Activated CD4-positive, alpha-beta T cell treated with anti-CD3 and anti-CD28 coated beads for 36 hours (primary cell): ENCODE measurements around the gene TM2D3. TPM values are rescaled to one million over a fixed set of nuclear protein-coding genes. Genes with fewer than 3 reads are reported as not detected.
"Not testable (repeated sequence)": the region's sequence is repeated elsewhere in the genome, so short reads cannot be mapped to it uniquely, and the experiment has no call there.

Experiments
- ATAC-seq: fragments of 200-7000 bp; cut with Tn5 transposase; one replicate; pipeline ENCODE4 v1.10.0; 2021; ENCODE audit warnings: mild to moderate bottlenecking, moderate library complexity
- CTCF ChIA-PET: fragments of 350-600 bp; sonication (Branson Sonifier 250); formaldehyde crosslinking; loops from one replicate; lab custom pipeline; 2021; ENCODE audit warnings: antibody characterized with exemption; lab: Charles Lee
- POLR2A ChIA-PET: fragments of 350-600 bp; sonication (Branson Sonifier 250); formaldehyde crosslinking; loops from one replicate; lab custom pipeline; 2021; ENCODE audit warnings: antibody characterized with exemption, inconsistent platforms; lab: Charles Lee
- DNase-seq: peaks from one replicate; pipeline ENCODE4 v3.0.0-alpha.2; 2020
- H3K27ac Mint-ChIP-seq: one replicate; pipeline ENCODE4 v1.8.0; 2021; ENCODE audit warnings: mixed read lengths
- H3K27me3 Mint-ChIP-seq: one replicate; pipeline ENCODE4 v1.8.0; 2021; ENCODE audit warnings: mixed read lengths
- H3K36me3 Mint-ChIP-seq: one replicate; pipeline ENCODE4 v1.8.0; 2021; ENCODE audit warnings: low read depth, mixed read lengths
- H3K4me1 Mint-ChIP-seq: one replicate; pipeline ENCODE4 v1.8.0; 2021; ENCODE audit warnings: mixed read lengths
- H3K4me3 Mint-ChIP-seq: one replicate; pipeline ENCODE4 v1.8.0; 2021; ENCODE audit warnings: mild to moderate bottlenecking, moderate library complexity, mixed read lengths
- H3K9me3 Mint-ChIP-seq: one replicate; pipeline ENCODE4 v1.8.0; 2021; ENCODE audit warnings: low read depth, mixed read lengths
- intact Hi-C, 2 experiments: fragments of 100-400 bp; cut with DNase I in 1 of 2; cut with micrococcal nuclease in 1 of 2; formaldehyde crosslinking; loops; one replicate each; pipeline versions ENCODE4 v1.14.2 to v1.15.1; 2022 to 2024; cut with DNase I, micrococcal nuclease
- total RNA-seq, 2 experiments: library from RNA; stranded (reverse); gene quantifications; one replicate each; pipeline ENCODE4 v1.2.3, GENCODE V29; 2021

The TM2D3 gene
- total RNA-seq, 2 experiments from 2014 or later, result 34.3 to 35.9 TPM

DNA sequence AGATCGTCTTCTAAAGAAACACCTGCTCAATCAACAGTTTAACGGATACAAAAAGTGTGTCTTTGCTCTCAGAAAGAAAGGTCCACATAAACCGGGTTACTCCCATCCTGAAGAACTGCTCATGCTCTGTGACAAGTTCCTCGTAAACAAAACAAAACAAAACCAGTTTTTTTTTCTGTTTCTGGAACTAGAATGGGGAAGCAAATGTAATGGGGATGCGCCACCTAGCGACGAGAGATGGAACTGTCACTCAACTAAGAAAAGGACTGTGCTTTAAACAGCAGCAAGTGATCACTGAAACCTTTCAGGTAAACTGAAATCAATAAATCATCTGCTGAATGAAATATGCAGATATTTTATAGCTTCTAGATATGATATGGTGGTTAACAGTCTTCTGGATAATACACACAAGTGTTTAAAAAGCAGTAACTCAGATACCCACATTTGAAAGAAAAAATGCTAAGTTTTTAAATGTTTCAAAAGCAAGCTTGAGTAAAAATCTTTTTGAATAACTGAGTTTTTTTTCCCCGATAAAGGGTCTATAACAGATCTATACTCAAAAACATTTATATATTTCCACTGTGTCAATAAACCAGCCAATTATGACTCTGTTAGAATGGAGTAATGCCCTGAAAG is 10.9 kb downstream of the TM2D3 start:
- ATAC-seq, result peak; percentile 60
- Mint-ChIP-seq H3K36me3 (peaks cover 52% of the 10 kb centered on the region), H3K27me3 (no peaks in the 10 kb centered on the region), H3K27ac (peak overlapping the region; percentile 78), H3K4me1 (peaks cover 33% of the 10 kb centered on the region), H3K4me3 (no peak overlapping the region), H3K9me3 (no peaks in the 10 kb centered on the region)
- ChIA-PET CTCF (interaction anchor here (0.6 to 5.1 kb wide), 28 partner anchors 9 to 634 kb away, joined by 3 to 46 read pairs (median 4); partner anchors contain the start of genes SNRPA1 and TM2D3), POLR2A (interaction anchor here (0.6 kb wide), 1 partner anchor 86 kb away, joined by 4 read pairs; no protein-coding TSS in a partner anchor)
- intact Hi-C loops, result loop anchor here (1.0 to 10.0 kb wide), 5 partner anchors 139 to 626 kb away; partner anchors contain the start of gene SNRPA1 (in 1 of the 2)
- peak; percentile 85 for DNase-seq

DNA sequence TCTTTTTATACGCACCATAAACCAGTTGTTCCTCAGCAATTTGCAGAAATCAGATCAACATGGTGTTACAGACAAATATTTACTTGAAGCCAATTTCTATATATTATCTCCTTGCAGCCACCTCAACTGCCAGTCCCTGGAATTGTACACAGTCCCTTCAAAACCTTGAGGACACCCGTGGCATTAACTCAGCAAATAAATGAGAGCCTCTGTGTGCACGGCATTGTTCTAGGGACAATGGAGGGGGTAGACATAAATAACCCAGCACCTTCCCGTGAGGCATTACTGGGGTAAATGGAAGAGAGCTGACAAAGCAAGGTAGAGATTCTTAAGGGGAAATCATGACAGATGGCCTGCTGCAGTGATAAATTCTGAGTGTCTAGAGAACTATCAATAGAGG is 12.5 kb downstream of the TM2D3 start:
- intact Hi-C loops, result loop anchor here in 1 of 2 experiments (5.0 to 10.0 kb wide), 3 partner anchors 137 to 625 kb away; no protein-coding TSS in a partner anchor
- DNase-seq, result no peak
- Mint-ChIP-seq H3K27me3 (no peaks in the 10 kb centered on the region), H3K27ac (no peak overlapping the region), H3K36me3 (peaks cover 37% of the 10 kb centered on the region), H3K4me1 (peaks cover 24% of the 10 kb centered on the region), H3K4me3 (no peak overlapping the region), H3K9me3 (no peaks in the 10 kb centered on the region)
- ChIA-PET CTCF (interaction anchor here (0.6 to 5.1 kb wide), 7 partner anchors 15 to 353 kb away, joined by 3 to 46 read pairs (median 3); partner anchors contain the start of gene SNRPA1), POLR2A (interaction anchor here (0.7 kb wide), 1 partner anchor 170 kb away, joined by 4 read pairs; no protein-coding TSS in a partner anchor)
- ATAC-seq, result no peak

DNA sequence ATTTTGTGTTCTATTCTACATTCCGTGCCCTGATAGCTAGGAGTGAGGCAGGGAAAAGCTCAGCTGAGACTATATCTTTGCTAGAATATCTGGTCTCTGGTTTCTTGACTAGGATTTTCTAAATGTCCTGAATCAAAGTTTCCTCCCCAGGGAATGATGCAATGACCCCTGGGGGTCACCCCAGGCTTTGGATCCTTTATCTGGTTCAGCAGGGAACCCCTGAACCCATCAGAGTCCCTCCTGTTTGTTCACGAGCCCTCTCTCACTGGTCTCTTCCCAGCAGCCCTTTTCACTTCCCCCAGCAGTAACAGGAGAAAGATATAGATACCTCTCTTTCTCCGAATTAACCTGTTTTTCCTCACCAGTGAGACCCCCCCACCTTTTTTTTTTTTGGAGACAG is 14.3 kb downstream of the TM2D3 start:
- H3K4me1 Mint-ChIP-seq, result peaks cover 17% of the 10 kb centered on the region
- no peak overlapping the region for H3K27ac Mint-ChIP-seq
- no peaks in the 10 kb centered on the region for H3K27me3 Mint-ChIP-seq
- H3K36me3 Mint-ChIP-seq, result peaks cover 27% of the 10 kb centered on the region
- intact Hi-C loops, result no loop called here
- ATAC-seq (no peak), DNase-seq (no peak)
- CTCF ChIA-PET, result no interaction called here
- POLR2A ChIA-PET, result no interaction called here
- no peak overlapping the region for H3K4me3 Mint-ChIP-seq
- no peaks in the 10 kb centered on the region for H3K9me3 Mint-ChIP-seq

DNA sequence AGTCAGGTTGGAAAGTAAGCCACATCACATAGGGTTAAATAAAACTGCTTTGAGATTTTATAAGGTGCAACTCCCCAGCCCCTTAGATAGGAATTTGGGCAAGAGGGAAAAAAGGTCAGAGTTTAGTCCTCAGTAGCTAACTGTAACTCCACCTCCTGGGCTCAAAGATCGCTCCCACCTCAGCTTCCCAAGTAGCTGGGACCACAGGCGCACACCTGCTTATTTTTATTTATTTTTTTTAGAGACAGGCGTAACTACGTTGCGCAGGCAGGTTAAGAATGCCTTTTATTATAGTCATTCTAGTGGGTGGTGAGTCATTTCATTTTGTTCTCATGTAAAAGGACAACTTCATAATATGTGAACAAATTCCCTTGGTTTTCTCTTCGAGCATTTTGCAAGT is 14.7 kb downstream of the TM2D3 start:
- ChIA-PET POLR2A (no interaction called here), CTCF (no interaction called here)
- intact Hi-C loops, result no loop called here
- no peak for DNase-seq
- no peaks in the 10 kb centered on the region for H3K9me3 Mint-ChIP-seq
- H3K27ac Mint-ChIP-seq, result no peak overlapping the region
- peaks cover 29% of the 10 kb centered on the region for H3K36me3 Mint-ChIP-seq
- H3K4me1 Mint-ChIP-seq, result peaks cover 14% of the 10 kb centered on the region
- H3K27me3 Mint-ChIP-seq, result no peaks in the 10 kb centered on the region
- no peak overlapping the region for H3K4me3 Mint-ChIP-seq
- ATAC-seq, result no peak

DNA sequence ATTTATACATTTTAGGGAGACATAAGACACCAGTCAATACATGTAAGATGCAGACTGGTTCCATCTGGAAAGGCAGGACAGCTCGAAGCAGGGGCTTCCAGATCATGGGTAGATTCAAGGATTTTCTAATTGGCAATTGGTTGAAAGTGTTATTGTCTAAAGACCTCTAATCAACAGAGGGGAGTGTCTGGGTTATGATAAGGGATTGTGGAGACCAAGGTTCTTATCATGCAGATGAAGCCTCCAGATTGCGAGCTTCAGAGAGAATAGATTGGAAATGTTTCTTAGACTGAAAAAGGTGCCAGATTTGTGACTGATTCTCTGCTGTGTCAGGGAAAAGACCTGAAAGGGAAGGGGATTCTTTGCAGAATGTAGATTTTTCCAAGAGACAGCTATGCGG is 15.1 kb downstream of the TM2D3 start:
- CTCF ChIA-PET, result no interaction called here

DNA sequence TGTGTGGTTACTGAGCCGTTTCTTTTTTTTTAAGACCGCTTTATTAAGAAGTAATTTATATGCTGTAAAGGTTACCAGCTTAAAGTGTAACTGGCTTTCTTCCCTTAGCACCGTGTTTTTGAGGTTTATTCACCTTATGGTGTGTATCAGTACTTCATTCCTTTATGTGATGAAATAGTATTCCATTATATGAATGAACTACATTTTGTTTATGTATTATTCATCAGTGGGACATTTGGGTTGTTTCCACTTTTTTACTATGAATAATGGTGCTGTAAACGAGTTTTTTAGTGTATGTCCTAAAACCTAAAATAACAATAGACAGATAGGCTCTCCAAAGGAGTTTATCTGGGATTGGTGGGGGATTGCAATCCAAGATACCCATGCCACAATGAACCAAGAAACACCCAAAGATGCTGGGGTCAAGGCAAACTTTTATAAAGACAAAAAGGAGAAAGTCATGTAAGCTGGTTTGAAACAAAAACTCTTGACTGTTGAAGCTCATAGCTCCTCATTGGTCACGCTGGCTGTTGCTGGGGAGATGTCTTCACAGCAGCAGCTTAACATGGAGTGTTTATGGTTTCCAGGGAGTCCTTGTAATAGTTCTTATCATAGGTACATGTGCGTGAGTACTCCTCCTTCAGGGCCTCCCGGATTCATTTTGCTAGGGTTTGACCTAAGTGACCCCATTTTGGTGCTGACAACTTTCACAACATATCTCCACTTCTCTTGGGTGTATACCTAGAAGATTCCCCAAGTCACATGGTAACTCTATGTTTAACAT is 16.0 kb downstream of the TM2D3 start:
- H3K4me1 Mint-ChIP-seq, result peaks cover 4% of the 10 kb centered on the region
- ChIA-PET CTCF (interaction anchor here (0.7 kb wide), 1 partner anchor 55 kb away, joined by 3 read pairs; no protein-coding TSS in a partner anchor), POLR2A (no interaction called here)
- no peak overlapping the region for H3K4me3 Mint-ChIP-seq
- no peak for ATAC-seq
- H3K27me3 Mint-ChIP-seq, result no peaks in the 10 kb centered on the region
- intact Hi-C loops, result no loop called here
- H3K27ac Mint-ChIP-seq, result no peak overlapping the region
- peaks cover 27% of the 10 kb centered on the region for H3K36me3 Mint-ChIP-seq
- no peaks in the 10 kb centered on the region for H3K9me3 Mint-ChIP-seq
- no peak for DNase-seq

More for the DNA sequence above, 15.1 kb downstream of the TM2D3 start:
- H3K36me3 Mint-ChIP-seq, result peaks cover 27% of the 10 kb centered on the region
- ATAC-seq (no peak), DNase-seq (no peak)
- H3K9me3 Mint-ChIP-seq, result no peaks in the 10 kb centered on the region
- POLR2A ChIA-PET, result no interaction called here
- H3K27me3 Mint-ChIP-seq, result no peaks in the 10 kb centered on the region
- H3K27ac Mint-ChIP-seq, result no peak overlapping the region
- H3K4me1 Mint-ChIP-seq, result peaks cover 9% of the 10 kb centered on the region
- intact Hi-C loops, result no loop called here
- no peak overlapping the region for H3K4me3 Mint-ChIP-seq

DNA sequence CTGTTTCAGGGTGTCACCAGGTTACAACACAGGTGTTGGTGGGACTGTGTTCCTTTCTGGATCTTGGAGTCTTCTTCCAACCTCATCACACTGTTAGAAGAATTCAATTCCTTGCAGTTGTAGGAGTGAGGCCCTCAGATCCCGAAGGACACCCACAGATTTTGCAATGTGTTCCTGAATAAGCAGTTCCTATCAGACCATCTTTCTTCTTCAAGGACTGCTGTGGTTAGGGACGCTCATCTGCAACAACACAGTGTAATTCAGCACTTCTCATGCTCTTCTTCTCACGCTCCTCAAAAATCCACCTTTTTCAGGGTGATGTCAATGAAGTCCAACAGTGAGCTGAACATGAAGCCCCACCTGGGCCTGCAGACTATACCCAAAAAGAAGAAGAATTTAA is 18.8 kb downstream of the TM2D3 start:
- H3K27ac Mint-ChIP-seq, result no peak overlapping the region
- no peaks in the 10 kb centered on the region for H3K9me3 Mint-ChIP-seq
- no peaks in the 10 kb centered on the region for H3K27me3 Mint-ChIP-seq
- H3K4me3 Mint-ChIP-seq, result no peak overlapping the region
- CTCF ChIA-PET, result no interaction called here
- DNase-seq (no peak), ATAC-seq (no peak)
- no peaks in the 10 kb centered on the region for H3K4me1 Mint-ChIP-seq
- H3K36me3 Mint-ChIP-seq, result peaks cover 7% of the 10 kb centered on the region
- POLR2A ChIA-PET, result no interaction called here
- intact Hi-C loops, result no loop called here

DNA sequence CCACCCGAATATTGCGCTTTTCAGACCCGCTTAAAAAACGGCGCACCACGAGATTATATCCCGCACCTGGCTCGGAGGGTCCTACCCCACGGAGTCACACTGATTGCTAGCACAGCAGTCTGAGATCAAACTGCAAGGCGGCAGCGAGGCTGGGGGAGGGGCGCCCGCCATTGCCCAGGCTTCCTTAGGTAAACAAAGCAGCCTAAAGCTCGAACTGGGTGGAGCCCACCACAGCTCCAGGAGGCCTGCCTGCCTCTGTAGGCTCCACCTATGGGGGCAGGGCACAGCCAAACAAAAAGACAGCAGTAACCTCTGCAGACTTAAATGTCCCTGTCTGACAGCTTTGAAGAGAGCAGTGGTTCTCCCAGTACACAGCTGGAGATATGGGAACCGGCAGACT is 25.5 kb downstream of the TM2D3 start:
- CTCF ChIA-PET, result interaction anchor here (1.0 kb wide), 1 partner anchor 14 kb away, joined by 3 read pairs; no protein-coding TSS in a partner anchor

DNA sequence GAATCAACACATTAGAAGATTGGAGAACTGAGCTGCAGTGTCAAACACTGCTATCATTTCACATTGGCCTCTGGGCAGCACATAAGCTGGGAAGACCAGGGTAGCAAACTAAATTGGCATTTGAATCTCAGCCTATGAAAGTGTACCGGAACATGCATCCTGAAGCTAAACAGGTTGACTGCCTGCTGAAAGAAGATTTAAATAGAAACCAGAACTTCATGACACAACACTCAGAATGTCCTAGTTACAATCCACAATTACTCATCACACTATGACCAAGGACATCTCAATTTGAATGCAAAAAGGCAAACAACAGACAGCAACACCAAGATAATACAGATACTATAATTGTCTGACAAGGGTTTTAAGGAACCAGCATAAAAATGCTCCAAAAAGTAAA is 26.2 kb downstream of the TM2D3 start:
- peak overlapping the region; percentile 9 for H3K27ac Mint-ChIP-seq
- H3K4me1 Mint-ChIP-seq, result peaks cover 40% of the 10 kb centered on the region
- no peak overlapping the region for H3K4me3 Mint-ChIP-seq
- intact Hi-C loops, result no loop called here
- ATAC-seq (peak; percentile 51), DNase-seq (no peak)
- ChIA-PET CTCF (interaction anchor here (1.0 kb wide), 1 partner anchor 14 kb away, joined by 3 read pairs; no protein-coding TSS in a partner anchor), POLR2A (no interaction called here)
- no peaks in the 10 kb centered on the region for H3K27me3 Mint-ChIP-seq
- H3K36me3 Mint-ChIP-seq, result peaks cover 35% of the 10 kb centered on the region
- peaks cover 5% of the 10 kb centered on the region for H3K9me3 Mint-ChIP-seq

More for the DNA sequence above, 25.5 kb downstream of the TM2D3 start:
- H3K9me3 Mint-ChIP-seq, DNase-seq, ATAC-seq, H3K4me3 Mint-ChIP-seq, intact Hi-C loops, H3K27me3 Mint-ChIP-seq, H3K27ac Mint-ChIP-seq, POLR2A ChIA-PET: not testable (repeated sequence)
- Mint-ChIP-seq H3K36me3 (peaks cover 34% of the 10 kb centered on the region), H3K4me1 (peaks cover 38% of the 10 kb centered on the region)

DNA sequence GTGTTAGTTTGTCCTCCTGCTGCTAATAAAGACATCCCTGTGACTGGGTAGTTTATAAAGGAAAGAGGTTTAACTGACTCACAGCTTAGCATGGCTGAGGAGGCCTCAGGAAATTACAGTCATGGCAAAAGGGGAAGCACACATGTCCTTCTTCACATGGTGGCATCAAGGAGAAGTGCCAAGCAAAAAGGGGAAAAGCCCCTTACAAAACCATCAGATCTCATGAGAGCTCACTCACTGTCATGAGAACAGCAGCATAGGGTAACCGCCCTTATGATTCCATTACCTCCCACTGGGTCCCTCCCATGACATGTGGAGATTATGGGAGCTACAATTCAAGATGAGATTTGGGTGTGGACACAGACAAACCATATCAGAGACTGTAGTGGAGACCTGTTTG is 27.0 kb downstream of the TM2D3 start:
- no peak for DNase-seq
- Mint-ChIP-seq H3K9me3 (peaks cover 5% of the 10 kb centered on the region), H3K4me3 (no peak overlapping the region), H3K36me3 (peaks cover 35% of the 10 kb centered on the region), H3K27ac (no peak overlapping the region), H3K4me1 (peaks cover 40% of the 10 kb centered on the region), H3K27me3 (no peaks in the 10 kb centered on the region)
- POLR2A ChIA-PET, result no interaction called here
- CTCF ChIA-PET, result interaction anchor here (1.0 to 1.3 kb wide), 2 partner anchors 13 to 16 kb away, joined by 3 read pairs; no protein-coding TSS in a partner anchor
- no peak for ATAC-seq
- intact Hi-C loops, result no loop called here
